Measurements from ENCODE around the gene TMEM222.

Gene TMEM222

DNA sequence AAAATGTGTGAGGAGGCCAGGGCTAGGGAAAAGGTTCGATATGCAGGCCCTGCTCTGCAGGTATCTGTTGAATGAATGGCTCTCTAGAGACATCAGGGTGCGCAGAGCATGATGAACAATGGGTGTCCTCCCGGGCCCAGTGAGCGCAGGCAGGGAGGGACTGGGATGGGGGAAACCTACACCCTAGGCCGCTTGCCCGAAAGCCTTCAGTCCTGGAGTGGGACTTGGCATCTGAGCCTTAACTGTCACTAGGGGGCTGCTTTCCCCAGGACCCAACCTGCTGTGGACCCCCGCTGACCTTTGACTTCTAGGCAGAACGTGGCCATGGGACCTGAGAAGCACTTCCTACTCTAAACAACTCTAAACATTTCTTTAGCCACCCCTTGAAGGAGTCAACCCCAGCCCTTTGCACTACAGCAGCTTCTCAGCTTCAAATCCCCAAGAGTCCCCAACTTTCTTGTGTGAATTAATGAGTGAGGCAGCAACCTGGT, 45.2 kb downstream of the TMEM222 start:
- TF ChIP-seq, protein P1, sequence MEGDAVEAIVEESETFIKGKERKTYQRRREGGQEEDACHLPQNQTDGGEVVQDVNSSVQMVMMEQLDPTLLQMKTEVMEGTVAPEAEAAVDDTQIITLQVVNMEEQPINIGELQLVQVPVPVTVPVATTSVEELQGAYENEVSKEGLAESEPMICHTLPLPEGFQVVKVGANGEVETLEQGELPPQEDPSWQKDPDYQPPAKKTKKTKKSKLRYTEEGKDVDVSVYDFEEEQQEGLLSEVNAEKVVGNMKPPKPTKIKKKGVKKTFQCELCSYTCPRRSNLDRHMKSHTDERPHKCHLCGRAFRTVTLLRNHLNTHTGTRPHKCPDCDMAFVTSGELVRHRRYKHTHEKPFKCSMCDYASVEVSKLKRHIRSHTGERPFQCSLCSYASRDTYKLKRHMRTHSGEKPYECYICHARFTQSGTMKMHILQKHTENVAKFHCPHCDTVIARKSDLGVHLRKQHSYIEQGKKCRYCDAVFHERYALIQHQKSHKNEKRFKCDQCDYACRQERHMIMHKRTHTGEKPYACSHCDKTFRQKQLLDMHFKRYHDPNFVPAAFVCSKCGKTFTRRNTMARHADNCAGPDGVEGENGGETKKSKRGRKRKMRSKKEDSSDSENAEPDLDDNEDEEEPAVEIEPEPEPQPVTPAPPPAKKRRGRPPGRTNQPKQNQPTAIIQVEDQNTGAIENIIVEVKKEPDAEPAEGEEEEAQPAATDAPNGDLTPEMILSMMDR (IDR thresholded peaks at IDR 0.05; ENCODE audit: control insufficient read depth, extremely low read depth, insufficient read depth) = no peak

DNA sequence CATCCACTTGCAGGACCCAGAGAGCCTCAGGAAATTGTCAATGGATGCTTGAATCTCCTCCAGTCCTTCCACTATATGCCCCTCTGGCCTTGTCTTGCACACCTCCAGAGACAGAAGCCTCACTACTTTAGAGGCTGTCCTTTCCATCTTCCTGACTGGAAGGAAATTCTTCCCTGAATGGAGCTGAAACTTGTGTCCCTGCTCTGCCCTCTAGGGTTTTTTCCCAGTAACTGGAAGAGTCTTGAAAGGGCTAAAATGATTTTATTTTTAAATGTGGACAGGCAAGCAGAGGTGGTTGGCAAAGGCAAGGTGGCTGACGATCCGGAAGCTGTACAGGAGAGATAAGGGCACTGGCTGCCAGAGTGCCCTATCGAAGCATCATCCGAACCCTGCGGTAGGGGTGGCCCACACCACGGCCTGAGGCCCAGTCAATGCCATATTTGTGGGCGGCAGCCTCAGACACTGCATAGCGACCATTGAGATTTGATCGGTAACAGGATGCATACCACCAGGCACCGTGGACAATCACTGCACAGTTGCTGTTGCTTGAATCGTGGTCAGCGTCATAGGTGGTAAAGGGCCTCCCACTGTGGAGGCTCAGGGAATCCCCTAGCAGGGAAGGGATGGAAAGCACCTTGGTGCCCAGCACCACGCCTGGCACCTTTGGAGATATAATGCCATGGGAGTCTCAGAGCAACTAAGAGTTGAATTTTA, 47.1 kb downstream of the TMEM222 start:
- TF ChIP-seq, protein P1 (IDR thresholded peaks at IDR 0.05; ENCODE audit: control insufficient read depth, extremely low read depth, insufficient read depth) = no peak
- no peak for DNase-seq (ENCODE audit: low read depth)
- H3K4me3 ChIP-seq (ENCODE audit: low read depth, low read length) = no peak overlapping the region

More for the DNA sequence above, 45.2 kb downstream of the TMEM222 start:
- DNase-seq (ENCODE audit: low read depth) = no peak
- peak overlapping the region; percentile 56 for H3K4me3 ChIP-seq (ENCODE audit: low read depth, low read length)

GRCh38 chr1:27372022-27372807, 50.3 kb downstream of the TMEM222 start:
- TF ChIP-seq, protein P1 (IDR thresholded peaks at IDR 0.05; ENCODE audit: control insufficient read depth, extremely low read depth, insufficient read depth) = no peak
- no peak for DNase-seq (ENCODE audit: low read depth)
- no peak overlapping the region for H3K4me3 ChIP-seq (ENCODE audit: low read depth, low read length)

- DNase-seq (ENCODE audit: low read depth) = no peak
- no peak overlapping the region for H3K4me3 ChIP-seq (ENCODE audit: low read depth, low read length)
- TF ChIP-seq, protein P1 (IDR thresholded peaks at IDR 0.05; ENCODE audit: control insufficient read depth, extremely low read depth, insufficient read depth) = peak; percentile 7; the same call in 1 of the 2 replicates
Measured at GRCh38 chr1:27372808-27373690, 51.1 kb downstream of the TMEM222 start.

DNA sequence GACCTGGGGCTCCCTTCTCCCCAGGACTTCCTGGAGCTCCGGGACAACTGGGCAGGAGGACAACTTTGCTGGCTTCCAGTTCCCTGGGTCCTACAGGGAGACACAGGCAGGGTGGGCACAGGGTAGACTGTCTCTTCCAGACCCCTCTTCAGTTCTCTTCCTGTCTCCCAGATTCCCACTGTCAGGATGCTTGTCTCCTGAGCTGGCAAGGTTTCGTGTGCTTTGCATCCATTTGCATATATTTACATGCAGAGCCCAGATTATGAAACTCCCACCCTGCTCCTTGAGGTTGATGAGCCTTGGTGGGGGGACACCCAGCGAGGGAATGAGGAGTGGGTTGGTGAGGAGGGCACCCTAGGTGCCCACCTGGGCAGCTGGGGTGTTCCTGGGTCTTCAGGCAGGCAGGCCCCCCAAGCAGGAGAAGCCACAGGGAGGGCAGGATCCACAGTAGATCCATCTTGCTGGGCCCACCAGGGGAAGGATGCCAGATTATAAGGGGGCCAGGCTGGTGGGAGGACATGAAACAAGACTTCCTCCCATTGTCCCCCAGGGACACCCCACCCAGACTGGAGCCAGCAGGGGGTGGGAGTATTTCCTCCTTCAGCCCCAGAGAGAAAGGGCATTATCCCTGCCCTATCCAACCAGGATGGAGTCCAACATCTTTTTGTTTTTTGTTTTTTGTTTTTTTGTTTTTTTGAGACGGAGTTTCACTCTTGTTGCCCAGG, 52.6 kb downstream of the TMEM222 start, which contains the start of gene FCN3:
TSS of gene FCN3 (minus strand) at position 463 of the 725 bp plus-strand sequence. CDS start at position 457, 6 bp downstream.
- no peak for DNase-seq (ENCODE audit: low read depth)
- H3K4me3 ChIP-seq (ENCODE audit: low read depth, low read length) = no peak within 1 kb of the TSS
- TF ChIP-seq, protein P1 (IDR thresholded peaks at IDR 0.05; ENCODE audit: control insufficient read depth, extremely low read depth, insufficient read depth) = no peak

Data from LNCaP clone FGC (cell line).